Nephron (organoid): ENCODE data around the gene ITGA7.

Experiments
- H3K27ac Mint-ChIP-seq, 3 experiments: 2 replicates each; pipeline ENCODE4 v1.8.0; 2020; ENCODE audit warnings: mixed read lengths in 3 of 3, mild to moderate bottlenecking in 2 of 3, moderate library complexity in 1 of 3
- H3K27me3 Mint-ChIP-seq: 2 replicates; pipeline ENCODE4 v1.8.0; 2021; ENCODE audit warnings: low read depth, mild to moderate bottlenecking, moderate library complexity, mixed read lengths
- H3K36me3 Mint-ChIP-seq: 2 replicates; pipeline ENCODE4 v1.8.0; 2020; ENCODE audit warnings: low read depth, mixed read lengths
- H3K4me1 Mint-ChIP-seq: 2 replicates; pipeline ENCODE4 v1.8.0; 2020; ENCODE audit warnings: mixed read lengths
- H3K4me3 Mint-ChIP-seq, 3 experiments: 2 replicates each; pipeline ENCODE4 v1.8.0; 2020; ENCODE audit warnings: mild to moderate bottlenecking in 3 of 3, mixed read lengths in 3 of 3, moderate library complexity in 2 of 3
- H3K9me3 Mint-ChIP-seq: 2 replicates; pipeline ENCODE4 v1.8.0; 2020; ENCODE audit warnings: mixed read lengths
- CTCF ChIP-seq, 3 experiments: fragments of 200-600 bp; sonication (generic); IDR thresholded peaks; one replicate each; pipeline ENCODE4 v1.5.0; 2021; ENCODE audit warnings: antibody characterized with exemption in 3 of 3; ENCODE audit not compliant: unreplicated experiment in 3 of 3

The ITGA7 gene

DNA sequence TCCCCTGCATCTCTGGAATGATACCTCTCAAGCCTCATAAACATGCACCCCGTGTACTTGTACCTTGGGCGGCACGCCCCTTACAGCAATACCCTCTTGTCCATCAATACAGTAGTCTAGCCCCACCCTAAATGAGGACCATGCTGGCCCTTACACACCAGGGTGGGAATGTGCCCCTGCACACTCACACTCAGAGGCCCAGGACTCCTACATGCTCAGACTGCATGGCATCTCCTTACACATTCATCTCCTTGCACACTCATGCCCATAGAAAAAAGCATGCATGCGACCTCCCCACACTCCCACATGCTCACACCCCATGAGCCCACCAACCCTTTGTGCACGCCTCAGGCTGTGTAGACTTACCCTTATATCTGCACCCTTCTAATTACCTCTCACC, 22.0 kb downstream of the ITGA7 start:
- H3K9me3 Mint-ChIP-seq = no peaks in the 10 kb centered on the region
- no peak overlapping the region for H3K27ac Mint-ChIP-seq
- TF ChIP-seq CTCF (IDR thresholded peaks at IDR 0.05; ENCODE audit: unreplicated experiment in 3 of 3) = no peak
- H3K4me1 Mint-ChIP-seq = peaks cover 23% of the 10 kb centered on the region
- H3K4me3 Mint-ChIP-seq = no peak overlapping the region
- H3K36me3 Mint-ChIP-seq = peaks cover 4% of the 10 kb centered on the region
- peaks cover 6% of the 10 kb centered on the region for H3K27me3 Mint-ChIP-seq

DNA sequence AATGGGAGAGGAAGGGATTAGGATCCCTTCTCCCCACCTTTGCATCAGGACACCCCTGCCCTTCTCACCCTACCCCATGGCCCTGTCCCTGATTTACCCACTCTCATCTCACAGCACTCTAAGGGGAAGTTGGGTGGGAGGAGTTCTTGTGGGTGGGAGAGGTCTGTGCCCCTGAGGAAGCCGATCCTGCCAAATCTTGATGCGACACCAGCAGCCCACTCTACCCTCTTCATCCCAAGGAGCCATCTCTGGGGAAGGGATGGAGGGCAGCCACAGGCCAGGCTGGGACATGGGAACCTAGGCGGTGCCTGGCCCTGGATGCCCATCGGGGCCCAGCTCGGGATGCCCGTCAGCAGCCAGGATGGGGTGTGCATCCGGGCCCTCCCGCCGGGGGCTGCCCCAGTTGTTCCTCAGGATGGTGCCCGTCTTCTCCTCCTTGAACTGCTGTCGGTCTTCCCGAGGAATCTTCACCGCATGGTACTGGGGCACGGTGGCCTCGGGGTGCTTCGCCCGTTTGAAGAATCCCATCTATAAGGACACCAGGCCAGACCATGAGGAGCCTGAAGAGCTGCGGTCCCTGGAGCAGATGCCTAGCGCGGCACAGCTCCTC, 22.8 kb downstream of the ITGA7 start:
- Mint-ChIP-seq H3K9me3 (no peaks in the 10 kb centered on the region), H3K27me3 (peaks cover 6% of the 10 kb centered on the region), H3K27ac (no peak overlapping the region), H3K36me3 (peaks cover 4% of the 10 kb centered on the region), H3K4me3 (no peak overlapping the region), H3K4me1 (peaks cover 23% of the 10 kb centered on the region)
- no peak for TF ChIP-seq CTCF (IDR thresholded peaks at IDR 0.05; ENCODE audit: unreplicated experiment in 3 of 3)

- Mint-ChIP-seq H3K27me3 (peaks cover 6% of the 10 kb centered on the region), H3K36me3 (peaks cover 4% of the 10 kb centered on the region), H3K27ac (no peak overlapping the region), H3K4me1 (peaks cover 23% of the 10 kb centered on the region), H3K4me3 (peak overlapping the region in 1 of 3 experiments; percentile 6), H3K9me3 (no peaks in the 10 kb centered on the region)
- no peak for TF ChIP-seq CTCF (IDR thresholded peaks at IDR 0.05; ENCODE audit: unreplicated experiment in 3 of 3)
Observed at GRCh38 chr12:55683676-55684075, 24.0 kb downstream of the ITGA7 start.

GRCh38 chr12:55682087-55682796, 25.5 kb downstream of the ITGA7 start:
- Mint-ChIP-seq H3K4me1 (peaks cover 23% of the 10 kb centered on the region), H3K27me3 (peaks cover 6% of the 10 kb centered on the region), H3K9me3 (no peaks in the 10 kb centered on the region), H3K27ac (peak overlapping the region; percentile 0 to 84 (median 58)), H3K4me3 (peak overlapping the region; percentile 84 to 87 (median 86)), H3K36me3 (peaks cover 4% of the 10 kb centered on the region)
- TF ChIP-seq CTCF (IDR thresholded peaks at IDR 0.05; ENCODE audit: unreplicated experiment in 3 of 3) = no peak

- H3K36me3 Mint-ChIP-seq = peaks cover 4% of the 10 kb centered on the region
- H3K27ac Mint-ChIP-seq = peak overlapping the region; percentile 58 to 90 (median 84)
- no peaks in the 10 kb centered on the region for H3K9me3 Mint-ChIP-seq
- peaks cover 23% of the 10 kb centered on the region for H3K4me1 Mint-ChIP-seq
- peak; percentile 15 to 51 (median 41) for TF ChIP-seq CTCF (IDR thresholded peaks at IDR 0.05; ENCODE audit: unreplicated experiment in 3 of 3)
- peaks cover 6% of the 10 kb centered on the region for H3K27me3 Mint-ChIP-seq
- peak overlapping the region; percentile 84 to 87 (median 86) for H3K4me3 Mint-ChIP-seq
Observed at GRCh38 chr12:55681142-55682077, 26.3 kb downstream of the ITGA7 start.
